Measurements from ENCODE around the gene SIL1. TPM values are rescaled to one million over a fixed set of nuclear protein-coding genes. Genes with fewer than 3 reads are reported as not detected.

The SIL1 gene
- total and polyA plus RNA-seq, 9 of the 15 experiments (the other 6 are each of a cell fraction or from before 2014, with no cell fraction given) = 1.3 to 30.5 (median 18.1) TPM

DNA sequence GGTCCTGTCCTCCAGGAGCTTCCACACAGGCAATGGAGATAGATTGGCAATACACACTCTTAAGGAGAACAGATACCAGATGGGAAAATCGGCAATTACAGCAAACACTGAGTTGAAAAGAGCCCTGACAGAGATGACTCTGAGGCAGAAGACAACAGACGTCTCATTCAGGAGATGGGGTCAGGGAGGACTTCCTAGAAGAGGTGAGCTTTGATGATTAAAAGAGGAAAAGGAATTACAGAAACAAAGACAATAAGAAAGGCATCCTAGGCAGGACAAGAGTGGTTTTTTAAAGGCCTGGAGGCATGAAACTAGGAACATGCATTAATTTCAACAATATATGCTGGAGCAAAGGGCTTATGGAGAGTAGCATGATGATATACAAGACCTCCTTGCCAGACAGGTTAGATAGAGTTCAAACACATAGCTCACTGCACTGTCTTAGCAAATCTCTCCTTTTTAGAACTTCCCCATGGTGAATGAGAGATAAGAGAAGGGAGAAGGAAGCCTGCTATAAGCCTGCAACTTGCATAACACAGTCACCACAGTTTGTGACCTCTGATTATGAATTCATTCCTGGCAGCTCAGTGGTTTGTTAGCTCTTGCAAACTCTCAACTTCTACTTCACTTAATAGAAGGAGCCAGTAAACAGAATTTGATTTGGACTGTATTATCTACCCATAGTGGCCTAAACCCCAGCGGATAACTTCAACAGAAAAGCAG is 48.5 kb downstream of the SIL1 start (continued):
- TF ChIP-seq, protein P1, sequence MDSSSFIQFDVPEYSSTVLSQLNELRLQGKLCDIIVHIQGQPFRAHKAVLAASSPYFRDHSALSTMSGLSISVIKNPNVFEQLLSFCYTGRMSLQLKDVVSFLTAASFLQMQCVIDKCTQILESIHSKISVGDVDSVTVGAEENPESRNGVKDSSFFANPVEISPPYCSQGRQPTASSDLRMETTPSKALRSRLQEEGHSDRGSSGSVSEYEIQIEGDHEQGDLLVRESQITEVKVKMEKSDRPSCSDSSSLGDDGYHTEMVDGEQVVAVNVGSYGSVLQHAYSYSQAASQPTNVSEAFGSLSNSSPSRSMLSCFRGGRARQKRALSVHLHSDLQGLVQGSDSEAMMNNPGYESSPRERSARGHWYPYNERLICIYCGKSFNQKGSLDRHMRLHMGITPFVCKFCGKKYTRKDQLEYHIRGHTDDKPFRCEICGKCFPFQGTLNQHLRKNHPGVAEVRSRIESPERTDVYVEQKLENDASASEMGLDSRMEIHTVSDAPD (CRISPR knock-in tag; IDR thresholded peaks at IDR 0.05) = no peak
- TF ChIP-seq NR2C1 (IDR thresholded peaks at IDR 0.05) (no peak; the same call in 1 of the 2 replicates), NR2C1 (tag; IDR thresholded peaks at IDR 0.05) (0 out of 2 replicates have a peak, but pooled peaks have one; percentile 56), KDM1A (IDR thresholded peaks at IDR 0.05) (peak; percentile 86 to 87), BRF1 (IDR thresholded peaks at IDR 0.05; ENCODE audit: borderline replicate concordance, extremely low read depth, insufficient read length) (no peak), MECOM (CRISPR knock-in tag; IDR thresholded peaks at IDR 0.05) (no peak), PTTG1 (tag; IDR thresholded peaks at IDR 0.05; ENCODE audit: low read depth) (no peak), TAL1 (IDR thresholded peaks at IDR 0.05) (peak; percentile 48; the same call in 1 of the 2 replicates), TEAD1 (CRISPR knock-in tag; IDR thresholded peaks at IDR 0.05) (peak in 1 of 2 experiments; percentile 33; a peak in 1 of 4 replicates), MEIS2 (IDR thresholded peaks at IDR 0.05; ENCODE audit: partially characterized antibody) (peak; percentile 82), CBX3 (IDR thresholded peaks at IDR 0.05; ENCODE audit: borderline replicate concordance in 1 of 2, low read length in 2 of 2) (peak in 1 of 2 experiments; percentile 31; a peak in 1 of 3 replicates), CBFB (CRISPR knock-in tag; IDR thresholded peaks at IDR 0.05) (no peak), CBFA2T3 (IDR thresholded peaks at IDR 0.05) (peak; percentile 87), TRIM24 (IDR thresholded peaks at IDR 0.05) (0 out of 4 replicates have a peak, but pooled peaks of 1 of the 2 experiments have one; percentile 21)
- TF ChIP-seq, protein P2, sequence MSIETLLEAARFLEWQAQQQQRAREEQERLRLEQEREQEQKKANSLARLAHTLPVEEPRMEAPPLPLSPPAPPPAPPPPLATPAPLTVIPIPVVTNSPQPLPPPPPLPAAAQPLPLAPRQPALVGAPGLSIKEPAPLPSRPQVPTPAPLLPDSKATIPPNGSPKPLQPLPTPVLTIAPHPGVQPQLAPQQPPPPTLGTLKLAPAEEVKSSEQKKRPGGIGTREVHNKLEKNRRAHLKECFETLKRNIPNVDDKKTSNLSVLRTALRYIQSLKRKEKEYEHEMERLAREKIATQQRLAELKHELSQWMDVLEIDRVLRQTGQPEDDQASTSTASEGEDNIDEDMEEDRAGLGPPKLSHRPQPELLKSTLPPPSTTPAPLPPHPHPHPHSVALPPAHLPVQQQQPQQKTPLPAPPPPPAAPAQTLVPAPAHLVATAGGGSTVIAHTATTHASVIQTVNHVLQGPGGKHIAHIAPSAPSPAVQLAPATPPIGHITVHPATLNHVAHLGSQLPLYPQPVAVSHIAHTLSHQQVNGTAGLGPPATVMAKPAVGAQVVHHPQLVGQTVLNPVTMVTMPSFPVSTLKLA (conservative IDR thresholded peaks at IDR 0.05) = 0 out of 4 replicates have a peak, but pooled peaks of 1 of the 2 experiments have one; percentile 8
